ENCODE data around the gene METTL16. TPM values are rescaled to one million over a fixed set of nuclear protein-coding genes. Genes with fewer than 3 reads are reported as not detected.

The METTL16 gene
- total and polyA plus RNA-seq, 7 donors = 11.2 to 33.0 (median 23.5) TPM

GRCh38 chr17:2394775-2395201 is 116.9 kb downstream of the METTL16 start:
- ATAC-seq (no peak), DNase-seq (peak in 1 of 2 donors; percentile 55)
- Histone ChIP-seq H3K4me1 (peaks cover 72% of the 10 kb centered on the region), H3K9me3 (no peaks in the 10 kb centered on the region), H3K27ac (peak overlapping the region; percentile 100), H3K27me3 (ENCODE audit: insufficient read depth in 3 of 3, low read length in 2 of 3) (no peaks in the 10 kb centered on the region), H3K4me3 (peak overlapping the region; percentile 79), H3K36me3 (ENCODE audit: insufficient read depth in 1 of 2, low read depth in 1 of 2) (no peaks in the 10 kb centered on the region)
- intact Hi-C loops (cut with DNase I) = no loop called here
- 81 to 85% (median 81%) methylated on average over 14 to 16 of the region's 16 CpGs for WGBS, 3 donors
- TF ChIP-seq, protein P1, sequence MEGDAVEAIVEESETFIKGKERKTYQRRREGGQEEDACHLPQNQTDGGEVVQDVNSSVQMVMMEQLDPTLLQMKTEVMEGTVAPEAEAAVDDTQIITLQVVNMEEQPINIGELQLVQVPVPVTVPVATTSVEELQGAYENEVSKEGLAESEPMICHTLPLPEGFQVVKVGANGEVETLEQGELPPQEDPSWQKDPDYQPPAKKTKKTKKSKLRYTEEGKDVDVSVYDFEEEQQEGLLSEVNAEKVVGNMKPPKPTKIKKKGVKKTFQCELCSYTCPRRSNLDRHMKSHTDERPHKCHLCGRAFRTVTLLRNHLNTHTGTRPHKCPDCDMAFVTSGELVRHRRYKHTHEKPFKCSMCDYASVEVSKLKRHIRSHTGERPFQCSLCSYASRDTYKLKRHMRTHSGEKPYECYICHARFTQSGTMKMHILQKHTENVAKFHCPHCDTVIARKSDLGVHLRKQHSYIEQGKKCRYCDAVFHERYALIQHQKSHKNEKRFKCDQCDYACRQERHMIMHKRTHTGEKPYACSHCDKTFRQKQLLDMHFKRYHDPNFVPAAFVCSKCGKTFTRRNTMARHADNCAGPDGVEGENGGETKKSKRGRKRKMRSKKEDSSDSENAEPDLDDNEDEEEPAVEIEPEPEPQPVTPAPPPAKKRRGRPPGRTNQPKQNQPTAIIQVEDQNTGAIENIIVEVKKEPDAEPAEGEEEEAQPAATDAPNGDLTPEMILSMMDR (IDR thresholded peaks at IDR 0.05) = no peak

- Histone ChIP-seq H3K4me3 (peak overlapping the region; percentile 79), H3K27ac (peak overlapping the region; percentile 100), H3K36me3 (ENCODE audit: insufficient read depth in 1 of 2, low read depth in 1 of 2) (no peaks in the 10 kb centered on the region), H3K4me1 (peaks cover 79% of the 10 kb centered on the region), H3K27me3 (ENCODE audit: insufficient read depth in 3 of 3, low read length in 2 of 3) (no peaks in the 10 kb centered on the region), H3K9me3 (no peaks in the 10 kb centered on the region)
- TF ChIP-seq, protein P1 (IDR thresholded peaks at IDR 0.05) = no peak
- 16 to 39% (median 26%) methylated on average over 22 to 52 of the region's 53 CpGs for WGBS, 3 donors
- intact Hi-C loops (cut with DNase I) = no loop called here
- ATAC-seq (no peak), DNase-seq (peak; percentile 30 to 57)
Observed at GRCh38 chr17:2393954-2394749, 117.5 kb downstream of the METTL16 start.

DNA sequence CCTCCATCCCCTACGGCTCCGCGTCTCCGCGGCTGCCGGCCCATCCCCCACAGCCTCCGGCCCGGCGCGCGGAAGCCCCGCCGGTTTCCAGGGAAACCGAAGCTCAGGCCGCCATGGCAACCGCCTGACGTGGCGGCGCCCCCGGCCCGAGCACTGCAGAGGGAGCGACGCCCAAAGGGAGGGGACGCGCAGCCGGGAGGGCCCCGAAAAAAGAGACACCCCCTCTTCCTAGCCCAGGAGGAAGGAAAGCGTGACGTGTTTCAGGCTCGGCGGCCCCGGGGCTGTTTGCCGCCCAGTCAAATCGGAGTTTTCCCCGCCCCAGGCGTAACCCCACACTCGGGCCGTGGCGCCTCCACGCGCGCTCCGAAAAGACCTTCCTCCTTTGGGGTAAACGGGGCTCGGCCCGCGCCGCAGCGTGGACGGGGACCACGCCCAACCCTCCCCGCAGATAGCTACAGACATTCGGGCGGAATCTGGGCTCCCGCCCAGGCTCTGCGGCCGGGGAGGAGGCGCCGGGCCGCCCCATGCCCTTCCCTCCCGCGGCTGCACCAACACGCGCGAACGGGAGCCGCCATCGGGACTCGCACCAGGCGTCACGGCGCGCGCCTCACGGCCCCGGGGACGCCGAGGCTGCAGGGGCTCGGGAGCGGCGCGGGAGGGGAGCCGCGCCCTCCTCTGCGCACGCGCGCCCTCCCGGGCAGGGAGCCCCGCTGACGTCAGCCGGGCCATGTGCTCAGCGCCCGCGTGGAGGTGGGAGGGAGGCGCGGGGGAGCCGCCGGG is 118.3 kb downstream of the METTL16 start:
- Histone ChIP-seq H3K9me3 (no peaks in the 10 kb centered on the region), H3K36me3 (ENCODE audit: insufficient read depth in 1 of 2, low read depth in 1 of 2) (no peaks in the 10 kb centered on the region), H3K4me3 (peak overlapping the region; percentile 79), H3K4me1 (peaks cover 81% of the 10 kb centered on the region), H3K27ac (peak overlapping the region; percentile 100), H3K27me3 (ENCODE audit: insufficient read depth in 3 of 3, low read length in 2 of 3) (no peaks in the 10 kb centered on the region)
- ATAC-seq = peak; percentile 64 to 69 (median 67)
- TF ChIP-seq, protein P1 (IDR thresholded peaks at IDR 0.05) = no peak
- DNase-seq = peak; percentile 92 to 95
- 0 to 1% (median 0%) methylated on average over 47 to 99 of the region's 99 CpGs for WGBS, 3 donors
- intact Hi-C loops (cut with DNase I) = no loop called here

- DNase-seq (peak; percentile 98), ATAC-seq (peak; percentile 72 to 80 (median 77))
- WGBS, 3 donors = 1% methylated on average over 40 to 83 of the region's 83 CpGs
- intact Hi-C loops (cut with DNase I) = no loop called here
- H3K36me3 ChIP-seq (ENCODE audit: insufficient read depth in 1 of 2, low read depth in 1 of 2) = peaks cover 0 to 7% of the 10 kb centered on the region in 2 donors
- no peaks in the 10 kb centered on the region for H3K27me3 ChIP-seq (ENCODE audit: insufficient read depth in 3 of 3, low read length in 2 of 3)
- no peaks in the 10 kb centered on the region for H3K9me3 ChIP-seq
- peak overlapping the region; percentile 79 for H3K4me3 ChIP-seq
- H3K27ac ChIP-seq = peak overlapping the region; percentile 100
- TF ChIP-seq, protein P1 (IDR thresholded peaks at IDR 0.05) = no peak
- H3K4me1 ChIP-seq = peaks cover 73% of the 10 kb centered on the region
Observed at GRCh38 chr17:2392252-2393173, 119.2 kb downstream of the METTL16 start.

Measured in psoas muscle (tissue), 8 donors.